BE2C (cell line): ENCODE results near the gene CHKA.

Experiments used
- DNase-seq: peaks from one replicate; pipeline ENCODE4 v3.0.0-alpha.2; 2020
- H3K27me3 ChIP-seq: fragments of 250-450 bp; sonication (Bioruptor Pico); 2 replicates; pipeline ENCODE4 v1.5.1; 2020; ENCODE audit warnings: mild to moderate bottlenecking
- H3K36me3 ChIP-seq: fragments of 250-450 bp; sonication (Bioruptor Pico); 2 replicates; pipeline ENCODE4 v1.5.1; 2020; ENCODE audit warnings: mild to moderate bottlenecking
- H3K4me1 ChIP-seq: fragments of 250-450 bp; sonication (Bioruptor Pico); 2 replicates; pipeline ENCODE4 v1.5.1; 2020
- H3K4me3 ChIP-seq: 2 replicates; pipeline ENCODE4 v1.5.1; 2011; ENCODE audit warnings: low read depth, low read length
- H3K9me3 ChIP-seq: fragments of 250-450 bp; sonication (Bioruptor Pico); 2 replicates; pipeline ENCODE4 v1.5.1; 2020
- TF ChIP-seq, protein P1 (sequence below): IDR thresholded peaks from 2 replicates; pipeline ENCODE4 v1.5.1; 2012; ENCODE audit warnings: mild to moderate bottlenecking, low read depth, low read length

The CHKA gene

DNA sequence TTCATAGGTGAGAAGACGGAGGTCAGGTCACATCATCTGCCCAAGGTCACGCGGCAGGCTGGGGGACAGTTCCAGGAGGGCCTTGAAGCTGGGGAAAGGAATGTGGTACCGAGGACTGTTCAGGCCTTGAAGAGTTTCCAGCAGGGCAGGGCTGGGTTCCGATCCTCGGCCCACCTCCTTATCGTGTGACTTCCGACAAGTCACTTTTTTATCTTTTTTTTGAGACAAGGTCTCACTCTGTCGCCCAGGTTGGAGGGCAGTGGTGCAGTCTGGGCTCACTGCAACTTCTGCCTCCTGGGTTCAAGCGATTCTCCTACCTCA, 90.1 kb downstream of the CHKA start:
- H3K36me3 ChIP-seq: peaks cover 11% of the 10 kb centered on the region

DNA sequence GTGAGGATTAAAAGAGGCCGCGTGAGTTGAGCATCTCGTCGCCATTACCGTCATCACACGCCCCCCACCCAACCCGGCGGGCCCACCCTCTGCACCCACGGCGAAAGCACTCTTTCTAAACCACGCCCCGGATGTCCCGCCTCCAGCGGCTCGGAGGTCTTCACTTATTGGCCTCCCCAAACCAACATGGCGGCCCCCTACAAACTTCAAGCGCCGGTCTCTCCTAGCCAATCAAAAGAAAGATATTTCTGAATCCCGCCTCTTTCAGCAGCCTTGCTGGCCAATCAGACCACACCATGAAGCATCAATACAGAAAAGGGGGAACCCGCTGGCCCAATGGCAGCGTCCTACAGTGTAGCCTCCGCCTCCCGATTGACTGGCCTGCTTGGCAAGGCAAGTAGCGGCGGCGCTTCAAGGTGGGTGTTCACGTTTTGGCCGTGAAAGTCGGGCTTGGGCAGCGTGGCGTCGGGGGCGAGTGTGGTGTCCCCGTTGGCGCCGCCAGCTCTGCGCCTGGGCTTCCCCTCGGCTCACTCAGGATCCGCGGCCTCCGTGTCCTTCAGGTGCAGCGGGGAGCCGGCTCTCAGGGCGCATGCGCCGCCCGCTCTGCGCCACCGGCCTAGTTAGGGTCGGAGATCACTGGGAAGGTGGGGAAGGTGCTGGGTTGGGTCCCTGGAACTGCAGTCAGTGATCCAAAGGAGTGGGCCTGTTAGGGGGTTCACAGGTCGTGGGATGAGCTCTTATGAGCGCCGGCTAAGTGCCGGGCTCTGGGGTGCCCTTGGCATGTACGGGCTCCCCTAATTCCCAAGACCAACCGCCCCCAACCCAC, 90.7 kb downstream of the CHKA start, which contains the start of gene NDUFS8:
Gene NDUFS8 (plus strand): TSS at position 364 of the 826 bp plus-strand sequence. CDS start 1,471 bp downstream, outside the sequence.
- no peaks in the 10 kb centered on the region for H3K27me3 ChIP-seq
- no peaks in the 10 kb centered on the region; the same call in 1 of the 2 replicates for H3K4me1 ChIP-seq
- no peaks in the 10 kb centered on the region for H3K9me3 ChIP-seq
- peak; percentile 95 for DNase-seq
- TF ChIP-seq, protein P1, sequence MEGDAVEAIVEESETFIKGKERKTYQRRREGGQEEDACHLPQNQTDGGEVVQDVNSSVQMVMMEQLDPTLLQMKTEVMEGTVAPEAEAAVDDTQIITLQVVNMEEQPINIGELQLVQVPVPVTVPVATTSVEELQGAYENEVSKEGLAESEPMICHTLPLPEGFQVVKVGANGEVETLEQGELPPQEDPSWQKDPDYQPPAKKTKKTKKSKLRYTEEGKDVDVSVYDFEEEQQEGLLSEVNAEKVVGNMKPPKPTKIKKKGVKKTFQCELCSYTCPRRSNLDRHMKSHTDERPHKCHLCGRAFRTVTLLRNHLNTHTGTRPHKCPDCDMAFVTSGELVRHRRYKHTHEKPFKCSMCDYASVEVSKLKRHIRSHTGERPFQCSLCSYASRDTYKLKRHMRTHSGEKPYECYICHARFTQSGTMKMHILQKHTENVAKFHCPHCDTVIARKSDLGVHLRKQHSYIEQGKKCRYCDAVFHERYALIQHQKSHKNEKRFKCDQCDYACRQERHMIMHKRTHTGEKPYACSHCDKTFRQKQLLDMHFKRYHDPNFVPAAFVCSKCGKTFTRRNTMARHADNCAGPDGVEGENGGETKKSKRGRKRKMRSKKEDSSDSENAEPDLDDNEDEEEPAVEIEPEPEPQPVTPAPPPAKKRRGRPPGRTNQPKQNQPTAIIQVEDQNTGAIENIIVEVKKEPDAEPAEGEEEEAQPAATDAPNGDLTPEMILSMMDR: no peak
- H3K36me3 ChIP-seq: peaks cover 11% of the 10 kb centered on the region
- H3K4me3 ChIP-seq: peak within 1 kb of the TSS; percentile 98

More for the DNA sequence above, 90.1 kb downstream of the CHKA start:
- TF ChIP-seq, protein P1: no peak
- Histone ChIP-seq H3K4me3 (peak overlapping the region; percentile 98), H3K27me3 (no peaks in the 10 kb centered on the region), H3K9me3 (no peaks in the 10 kb centered on the region), H3K4me1 (no peaks in the 10 kb centered on the region; the same call in 1 of the 2 replicates)
- no peak for DNase-seq

DNA sequence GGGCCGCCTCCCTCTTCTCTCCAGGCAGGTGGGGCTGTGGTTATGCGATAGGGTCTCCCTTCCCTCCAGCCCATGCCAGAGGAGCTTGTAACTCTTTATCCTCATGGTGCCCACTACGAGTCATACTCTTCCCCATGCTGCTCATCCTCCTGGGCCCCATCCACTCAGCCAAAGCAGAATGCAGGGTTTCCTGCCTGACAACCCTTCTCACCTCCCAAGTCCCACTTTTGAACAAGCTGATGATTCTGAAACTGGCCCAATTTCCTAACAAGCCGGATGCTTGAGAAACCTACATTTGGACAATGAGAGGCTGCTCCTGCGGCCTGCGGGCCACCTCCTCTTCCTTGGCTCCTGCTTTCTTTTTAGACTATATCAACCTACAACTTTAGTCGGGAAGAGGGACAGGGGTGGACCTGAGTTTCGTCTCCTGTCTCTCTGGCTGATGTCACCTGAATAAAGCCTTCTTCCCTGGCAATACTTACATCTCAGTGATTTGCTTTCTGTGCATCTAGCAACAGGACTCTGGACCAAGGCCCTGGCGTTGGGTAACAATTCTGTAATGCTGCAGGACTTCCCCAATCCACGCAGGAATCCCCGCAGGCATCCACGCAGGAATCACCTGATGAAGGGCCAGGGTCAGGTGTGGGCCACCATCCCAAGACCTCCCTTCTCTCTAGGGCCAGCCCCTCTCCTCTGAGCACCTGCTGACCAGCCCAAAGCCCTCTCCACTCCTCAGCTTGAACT, 92.2 kb downstream of the CHKA start:
- Histone ChIP-seq H3K9me3 (no peaks in the 10 kb centered on the region), H3K4me3 (no peak overlapping the region), H3K36me3 (peaks cover 7% of the 10 kb centered on the region), H3K27me3 (no peaks in the 10 kb centered on the region), H3K4me1 (no peaks in the 10 kb centered on the region; the same call in 1 of the 2 replicates)
- no peak for DNase-seq
- TF ChIP-seq, protein P1: no peak

DNA sequence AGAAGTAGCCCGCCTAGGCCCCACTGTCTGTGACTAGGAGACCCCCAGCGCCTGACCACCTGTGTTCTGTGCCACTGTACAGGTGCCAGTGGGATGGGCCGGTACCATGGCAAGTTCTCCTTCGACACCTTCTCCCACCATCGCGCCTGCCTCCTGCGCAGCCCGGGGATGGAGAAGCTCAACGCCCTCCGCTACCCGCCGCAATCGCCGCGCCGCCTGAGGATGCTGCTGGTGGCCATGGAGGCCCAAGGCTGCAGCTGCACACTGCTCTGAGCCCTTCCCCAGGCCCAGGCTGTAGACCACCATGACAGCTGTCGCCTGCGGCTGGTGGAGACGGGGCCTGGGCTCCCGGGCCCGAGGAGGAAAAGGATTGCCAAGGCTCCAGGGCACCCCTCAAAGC, 93.5 kb downstream of the CHKA start:
- Histone ChIP-seq H3K4me1 (no peaks in the 10 kb centered on the region; the same call in 1 of the 2 replicates), H3K9me3 (no peaks in the 10 kb centered on the region), H3K27me3 (no peaks in the 10 kb centered on the region), H3K36me3 (peaks cover 3% of the 10 kb centered on the region), H3K4me3 (no peak overlapping the region)
- TF ChIP-seq, protein P1: no peak
- no peak for DNase-seq

DNA sequence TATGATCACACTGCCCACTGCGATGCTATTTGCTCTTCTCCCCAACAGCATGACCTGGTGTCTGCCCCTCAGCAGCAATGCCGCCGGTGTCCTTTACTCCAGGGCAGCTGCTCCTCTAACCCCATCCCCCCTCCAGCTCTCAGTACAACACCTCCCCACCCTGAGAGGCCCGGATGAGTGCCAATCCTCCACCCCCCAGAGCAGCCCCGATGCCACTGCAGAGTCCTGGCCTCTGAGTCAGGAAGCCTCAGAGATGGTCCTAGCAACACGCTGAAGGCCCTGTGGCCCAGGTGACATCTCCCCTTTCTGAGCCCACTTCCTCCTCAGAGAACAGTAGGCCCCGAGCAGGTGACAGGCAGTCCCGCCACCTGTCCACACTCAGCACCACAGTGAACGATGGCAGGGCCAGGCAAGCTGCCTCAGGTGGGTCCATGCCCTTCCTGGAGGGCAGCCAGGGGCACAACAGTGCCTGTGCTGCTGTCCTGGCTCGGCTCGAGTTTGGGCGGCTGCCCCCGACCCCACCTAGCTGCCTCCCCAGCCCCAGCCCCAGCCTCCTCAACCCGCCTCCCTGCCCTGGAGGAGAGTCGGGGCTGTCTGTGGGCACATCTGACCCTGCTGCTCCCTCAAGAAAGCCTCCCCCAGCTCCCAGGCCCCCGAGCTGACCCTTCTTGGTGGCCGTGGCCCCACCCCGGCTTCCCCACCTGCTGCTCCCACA, 94.6 kb downstream of the CHKA start:
- Histone ChIP-seq H3K4me1 (no peaks in the 10 kb centered on the region; the same call in 1 of the 2 replicates), H3K9me3 (no peaks in the 10 kb centered on the region), H3K36me3 (no peaks in the 10 kb centered on the region), H3K27me3 (no peaks in the 10 kb centered on the region), H3K4me3 (no peak overlapping the region)
- TF ChIP-seq, protein P1: no peak
- no peak for DNase-seq
